GM23338 (cell line): ENCODE data around the gene RCCD1. TPM values are rescaled to one million over a fixed set of nuclear protein-coding genes. Genes with fewer than 3 reads are reported as not detected.
"Not testable (repeated sequence)": the region's sequence is repeated elsewhere in the genome, so short reads cannot be mapped to it uniquely, and the experiment has no call there.

Source experiments
- ATAC-seq: fragments of 200-7000 bp; cut with Tn5 transposase; 3 replicates; pipeline ENCODE4 v1.9.1; 2020
- DNase-seq: peaks from one replicate; pipeline ENCODE4 v3.0.0-alpha.2; 2015; ENCODE audit warnings: low spot score
- H2AFZ ChIP-seq: fragments of 200-600 bp; sonication (generic); 2 replicates; pipeline ENCODE4 v1.8.0; 2016; ENCODE audit warnings: antibody characterized with exemption, mild to moderate bottlenecking, moderate library complexity
- H3F3A ChIP-seq: fragments of 200-600 bp; sonication (generic); replicated peaks from 2 replicates; pipeline ENCODE4 v1.8.0; 2017; ENCODE audit warnings: antibody characterized with exemption, mixed run types, low read depth
- H3K27ac ChIP-seq: fragments of 200-600 bp; sonication (generic); 2 replicates; pipeline ENCODE4 v1.6.1; 2016; ENCODE audit warnings: low read depth
- H3K27me3 ChIP-seq: fragments of 200-600 bp; sonication (generic); 2 replicates; pipeline ENCODE4 v1.8.0; 2016; ENCODE audit warnings: mild to moderate bottlenecking, mixed run types, moderate library complexity; ENCODE audit not compliant: insufficient read depth
- H3K36me3 ChIP-seq: fragments of 200-600 bp; sonication (generic); 2 replicates; pipeline ENCODE4 v1.8.0; 2016; ENCODE audit warnings: mild to moderate bottlenecking; ENCODE audit not compliant: insufficient read depth
- H3K4me1 ChIP-seq: fragments of 200-600 bp; sonication (generic); 2 replicates; pipeline ENCODE4 v1.8.0; 2016; ENCODE audit warnings: mild to moderate bottlenecking, moderate library complexity; ENCODE audit not compliant: insufficient read depth
- H3K4me2 ChIP-seq: fragments of 200-600 bp; sonication (generic); 2 replicates; pipeline ENCODE4 v1.7.1; 2017; ENCODE audit warnings: mixed run types
- H3K4me3 ChIP-seq: fragments of 200-600 bp; sonication (generic); 2 replicates; pipeline ENCODE4 v1.6.1; 2016; ENCODE audit warnings: mixed run types
- H3K79me2 ChIP-seq: fragments of 200-600 bp; sonication (generic); replicated peaks from 2 replicates; pipeline ENCODE4 v1.8.0; 2017; ENCODE audit warnings: mild to moderate bottlenecking; ENCODE audit not compliant: insufficient read depth
- H3K9me2 ChIP-seq: fragments of 200-600 bp; sonication (generic); 2 replicates; pipeline ENCODE4 v1.8.0; 2017; ENCODE audit not compliant: insufficient read depth
- H4K20me1 ChIP-seq: fragments of 200-600 bp; sonication (generic); replicated peaks from 2 replicates; pipeline ENCODE4 v1.8.0; 2017; ENCODE audit warnings: mild to moderate bottlenecking; ENCODE audit not compliant: insufficient read depth
- H3K27ac Mint-ChIP-seq: 2 replicates; pipeline ENCODE4 v1.8.0; 2020; ENCODE audit warnings: inconsistent platforms, mild to moderate bottlenecking, moderate library complexity, mixed read lengths
- H3K27me3 Mint-ChIP-seq: 3 replicates; pipeline ENCODE4 v1.8.0; 2022; ENCODE audit warnings: low read depth, mild to moderate bottlenecking, moderate library complexity, mixed read lengths, inconsistent platforms; ENCODE audit not compliant: insufficient read depth, poor library complexity
- H3K36me3 Mint-ChIP-seq: 3 replicates; pipeline ENCODE4 v1.8.0; 2021; ENCODE audit warnings: low read depth, mild to moderate bottlenecking, inconsistent platforms, moderate library complexity, mixed read lengths
- H3K4me1 Mint-ChIP-seq: 3 replicates; pipeline ENCODE4 v1.8.0; 2020; ENCODE audit warnings: mild to moderate bottlenecking, inconsistent platforms, mixed read lengths
- H3K4me3 Mint-ChIP-seq: 3 replicates; pipeline ENCODE4 v1.8.0; 2021; ENCODE audit warnings: moderate library complexity, mild to moderate bottlenecking, inconsistent platforms, mixed read lengths
- H3K9me3 Mint-ChIP-seq: 3 replicates; pipeline ENCODE4 v1.8.0; 2020; ENCODE audit warnings: moderate library complexity, mild to moderate bottlenecking, inconsistent platforms, mixed read lengths
- CREB1 ChIP-seq: fragments of 250-450 bp; sonication (Bioruptor Pico); IDR thresholded peaks from 2 replicates; pipeline ENCODE4 v1.5.0; 2020; ENCODE audit warnings: low read depth, mild to moderate bottlenecking, moderate library complexity
- CTCF ChIP-seq, 2 experiments: fragments of 200-600 bp in 1 of 2; sonication (generic) in 1 of 2; conservative IDR thresholded peaks; 2 replicates each; pipeline versions ENCODE4 v1.5.1 to v1.6.1; 2016 to 2017; ENCODE audit warnings: antibody characterized with exemption in 2 of 2, low read depth in 2 of 2, mild to moderate bottlenecking in 2 of 2, moderate library complexity in 1 of 2
- ETS1 ChIP-seq: IDR thresholded peaks from 2 replicates; pipeline ENCODE4 v1.6.1; 2016; ENCODE audit warnings: antibody characterized with exemption
- EZH2 ChIP-seq: fragments of 200-600 bp; sonication (generic); IDR thresholded peaks from one replicate; pipeline ENCODE4 v1.8.0; 2017; ENCODE audit warnings: antibody characterized with exemption, mild to moderate bottlenecking, low read depth; ENCODE audit not compliant: unreplicated experiment
- EZH2phosphoT487 ChIP-seq: fragments of 200-600 bp; sonication (generic); IDR thresholded peaks from one replicate; pipeline ENCODE4 v1.8.1; 2018; ENCODE audit warnings: antibody characterized with exemption; ENCODE audit not compliant: unreplicated experiment
- JUNB ChIP-seq: IDR thresholded peaks from one replicate; pipeline ENCODE4 v1.6.1; 2016; ENCODE audit warnings: antibody characterized with exemption; ENCODE audit not compliant: unreplicated experiment
- NANOG ChIP-seq: IDR thresholded peaks from 2 replicates; pipeline ENCODE4 v1.6.1; 2016; ENCODE audit warnings: antibody characterized with exemption, borderline replicate concordance
- REST ChIP-seq: IDR thresholded peaks from one replicate; pipeline ENCODE4 v1.6.1; 2018; ENCODE audit warnings: antibody characterized with exemption; ENCODE audit not compliant: unreplicated experiment
- STAT1 ChIP-seq: IDR thresholded peaks from one replicate; pipeline ENCODE4 v1.6.1; 2016; ENCODE audit warnings: antibody characterized with exemption; ENCODE audit not compliant: unreplicated experiment
- polyA plus RNA-seq: library from polyadenylated mRNA; unstranded; fragments of >200 nt; fragmentation: Nextera tagmentation; extraction: Ambion mirVana; gene quantifications from 2 replicates; pipeline ENCODE4 v1.2.1, GENCODE V29; 2016
- total RNA-seq: library from RNA; depleted of rRNA; stranded (reverse); fragments of >200 nt; shearing (Covaris generic); gene quantifications from 2 replicates; pipeline ENCODE4 v1.2.3, GENCODE V29; 2014

Gene RCCD1
- total and polyA plus RNA-seq, 2 experiments from 2014 or later, result 10.8 to 17.1 TPM

GRCh38 chr15:90907051-90907660 is 47.5 kb upstream of the RCCD1 start:
- H3K4me1 ChIP-seq, result peaks cover 11% of the 10 kb centered on the region; the same call in 1 of the 2 replicates
- H3K36me3 ChIP-seq, result no peaks in the 10 kb centered on the region
- no peak overlapping the region for H3K4me3 Mint-ChIP-seq
- H3F3A ChIP-seq, result peaks cover 9% of the 10 kb centered on the region
- no peak overlapping the region for H3K27ac ChIP-seq
- peaks cover 20% of the 10 kb centered on the region for H3K27me3 ChIP-seq
- no peaks in the 10 kb centered on the region for H4K20me1 ChIP-seq
- H3K9me2 ChIP-seq, result no peaks in the 10 kb centered on the region
- no peak overlapping the region for H3K4me2 ChIP-seq
- no peak overlapping the region for H2AFZ ChIP-seq
- no peak for TF ChIP-seq NANOG
- no peak for TF ChIP-seq STAT1
- no peak for TF ChIP-seq EZH2
- ATAC-seq, result no peak
- no peaks in the 10 kb centered on the region for H3K79me2 ChIP-seq
- H3K4me1 Mint-ChIP-seq, result peaks cover 3% of the 10 kb centered on the region
- H3K36me3 Mint-ChIP-seq, result peaks cover 11% of the 10 kb centered on the region
- DNase-seq, result no peak
- no peak overlapping the region for H3K27ac Mint-ChIP-seq
- H3K27me3 Mint-ChIP-seq, result peaks cover 19% of the 10 kb centered on the region
- H3K9me3 Mint-ChIP-seq, result no peaks in the 10 kb centered on the region; the same call in 2 of the 3 replicates
- H3K4me3 ChIP-seq, result no peak overlapping the region

GRCh38 chr15:90907838-90908507 is 46.7 kb upstream of the RCCD1 start:
- Histone ChIP-seq H3K27ac (no peak overlapping the region), H4K20me1 (no peaks in the 10 kb centered on the region), H3K4me1 (peaks cover 11% of the 10 kb centered on the region; the same call in 1 of the 2 replicates), H3K27me3 (peaks cover 20% of the 10 kb centered on the region), H3K79me2 (no peaks in the 10 kb centered on the region), H2AFZ (no peak overlapping the region), H3K9me2 (no peaks in the 10 kb centered on the region), H3F3A (peaks cover 8% of the 10 kb centered on the region; the same call in 1 of the 2 replicates), H3K4me2 (no peak overlapping the region), H3K36me3 (no peaks in the 10 kb centered on the region), H3K4me3 (no peak overlapping the region)
- Mint-ChIP-seq H3K4me3 (no peak overlapping the region), H3K36me3 (peaks cover 14% of the 10 kb centered on the region), H3K27ac (no peak overlapping the region), H3K27me3 (peaks cover 17% of the 10 kb centered on the region), H3K9me3 (no peaks in the 10 kb centered on the region), H3K4me1 (peaks cover 2% of the 10 kb centered on the region)
- DNase-seq (no peak), ATAC-seq (no peak)
- TF ChIP-seq STAT1 (no peak), JUNB (no peak), CTCF (conservative IDR thresholded peaks at IDR 0.05; ENCODE audit: low read depth in 2 of 2) (no peak), REST (no peak), ETS1 (no peak), CREB1 (no peak), EZH2phosphoT487 (no peak)

GRCh38 chr15:90909449-90909848 is 45.2 kb upstream of the RCCD1 start:
- not testable (repeated sequence) for H3K27ac Mint-ChIP-seq, H3K4me3 Mint-ChIP-seq, H3K4me1 Mint-ChIP-seq, H3K27ac ChIP-seq, DNase-seq, H3K79me2 ChIP-seq, ATAC-seq, H3K9me2 ChIP-seq, H3K9me3 Mint-ChIP-seq, H3K4me2 ChIP-seq, H3K27me3 ChIP-seq, H3K4me3 ChIP-seq, H3K4me1 ChIP-seq, H3F3A ChIP-seq, H4K20me1 ChIP-seq, H3K36me3 ChIP-seq, H3K27me3 Mint-ChIP-seq, H2AFZ ChIP-seq
- peaks cover 14% of the 10 kb centered on the region for H3K36me3 Mint-ChIP-seq
